Fibroblast of lung (primary cell): ENCODE data around the gene MON1A. TPM values are rescaled to one million over a fixed set of nuclear protein-coding genes. Genes with fewer than 3 reads are reported as not detected.

Experiments used
- DNase-seq, 2 donors: peaks; one replicate each; pipeline versions ENCODE4 v3.0.0 to v3.0.0-alpha.2; 2010; ENCODE audit warnings: low read depth in 2 of 2
- H2AFZ ChIP-seq: 2 replicates; pipeline ENCODE4 v1.5.1; 2012; ENCODE audit warnings: low read length, control low read depth, inconsistent platforms
- H3K27ac ChIP-seq: 2 replicates; pipeline ENCODE4 v1.5.1; 2011; ENCODE audit warnings: low read length, control low read depth; ENCODE audit not compliant: insufficient read depth
- H3K27me3 ChIP-seq: 2 replicates; pipeline ENCODE4 v1.5.1; 2011; ENCODE audit warnings: mild to moderate bottlenecking, low read length; ENCODE audit not compliant: control insufficient read depth, insufficient read depth
- H3K36me3 ChIP-seq: 2 replicates; pipeline ENCODE4 v1.5.1; 2011; ENCODE audit warnings: low read length; ENCODE audit not compliant: control insufficient read depth, insufficient read depth
- H3K4me1 ChIP-seq: 2 replicates; pipeline ENCODE4 v1.5.1; 2011; ENCODE audit warnings: low read length; ENCODE audit not compliant: control insufficient read depth, insufficient read depth; ENCODE audit errors: extremely low read depth
- H3K4me2 ChIP-seq: 2 replicates; pipeline ENCODE4 v1.5.1; 2011; ENCODE audit warnings: low read length, control low read depth; ENCODE audit not compliant: insufficient read depth; ENCODE audit errors: extremely low read depth
- H3K4me3 ChIP-seq, 4 experiments: fragments of 200-600 bp in 1 of 4; sonication (generic) in 1 of 4; replicated peaks in 1 of 4; 2 replicates each; pipeline ENCODE4 v1.5.1; 2011 to 2016; ENCODE audit warnings: low read length in 4 of 4, low read depth in 3 of 4, mild to moderate bottlenecking in 3 of 4, control low read depth in 2 of 4, inconsistent platforms in 1 of 4, mixed read lengths in 1 of 4; ENCODE audit not compliant: insufficient read depth in 1 of 4; ENCODE audit errors: control extremely low read depth in 1 of 4
- H3K79me2 ChIP-seq: 2 replicates; pipeline ENCODE4 v1.5.1; 2012; ENCODE audit warnings: mild to moderate bottlenecking, low read length, inconsistent platforms; ENCODE audit not compliant: control insufficient read depth, insufficient read depth
- H3K9ac ChIP-seq: 2 replicates; pipeline ENCODE4 v1.5.1; 2011; ENCODE audit warnings: mild to moderate bottlenecking, low read length, control low read depth; ENCODE audit not compliant: insufficient read depth
- H3K9me3 ChIP-seq: 2 replicates; pipeline ENCODE4 v1.5.1; 2012; ENCODE audit warnings: low read depth, low read length; ENCODE audit not compliant: control insufficient read depth, insufficient read depth
- H4K20me1 ChIP-seq: 2 replicates; pipeline ENCODE4 v1.5.1; 2011; ENCODE audit warnings: low read length; ENCODE audit not compliant: control insufficient read depth, insufficient read depth; ENCODE audit errors: extremely low read depth
- CTCF ChIP-seq, 2 donors: IDR thresholded peaks in 1 of 2; conservative IDR thresholded peaks in 1 of 2; 1 replicate in 1 of 2; 2 replicates in 1 of 2; pipeline ENCODE4 v1.5.1; 2011 to 2012; ENCODE audit warnings: low read length in 2 of 2, control low read depth in 1 of 2, inconsistent platforms in 1 of 2, low read depth in 1 of 2, mild to moderate bottlenecking in 1 of 2
- EZH2 ChIP-seq: IDR thresholded peaks from 2 replicates; pipeline ENCODE4 v1.5.1; 2012; ENCODE audit warnings: low read length, control low read depth, mild to moderate bottlenecking; ENCODE audit errors: missing control alignments
- polyA plus RNA-seq, 2 donors: library from polyadenylated mRNA; depleted of rRNA in 1 of 2; stranded (reverse) in 1 of 2; unstranded in 1 of 2; fragments of >200 nt; gene quantifications; 2 replicates each; pipeline ENCODE4 v1.2.1, GENCODE V29; 2011 to 2012; ENCODE audit warnings: missing spikeins in 1 of 2
- total RNA-seq: library from RNA; depleted of rRNA; stranded (reverse); fragments of >200 nt; gene quantifications from 2 replicates; pipeline ENCODE4 v1.2.1, GENCODE V29; 2014

Gene MON1A
- total and polyA plus RNA-seq, 2 donors (not counting 1 experiment from before 2014, with no cell fraction given) = 6.7 to 12.2 TPM

DNA sequence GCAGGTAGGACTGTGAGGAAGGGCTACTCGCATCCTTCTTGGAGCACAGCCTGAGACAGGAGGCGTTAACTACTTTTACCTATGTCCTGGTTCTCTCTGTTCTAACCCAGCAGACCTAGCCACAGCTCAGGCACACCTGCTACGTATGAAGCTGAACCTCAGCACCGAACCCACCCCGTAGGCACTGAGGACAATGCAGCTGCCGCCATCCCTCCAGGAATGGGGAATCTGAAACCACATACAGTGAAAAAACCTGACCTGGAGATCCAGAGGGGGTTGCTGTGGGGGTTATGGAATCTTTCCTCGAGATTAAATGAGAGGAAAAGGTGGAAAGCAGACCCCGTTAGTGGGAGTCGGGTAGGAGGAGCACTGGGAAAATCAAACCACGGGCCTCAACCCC is 40.3 kb downstream of the MON1A start:
- Histone ChIP-seq H4K20me1 (no peaks in the 10 kb centered on the region), H3K4me3 (no peak overlapping the region), H3K27ac (no peak overlapping the region), H3K4me1 (no peaks in the 10 kb centered on the region), H3K9me3 (no peaks in the 10 kb centered on the region), H3K4me2 (no peak overlapping the region), H3K36me3 (no peaks in the 10 kb centered on the region), H3K27me3 (no peaks in the 10 kb centered on the region), H3K79me2 (no peaks in the 10 kb centered on the region), H2AFZ (no peak overlapping the region), H3K9ac (no peak overlapping the region)
- TF ChIP-seq CTCF (conservative IDR thresholded peaks at IDR 0.05 in 1 of 2, IDR thresholded peaks at IDR 0.05 in 1 of 2; ENCODE audit: low read depth in 1 of 2, low read length in 2 of 2) (no peak), EZH2 (no peak)
- no peak for DNase-seq

DNA sequence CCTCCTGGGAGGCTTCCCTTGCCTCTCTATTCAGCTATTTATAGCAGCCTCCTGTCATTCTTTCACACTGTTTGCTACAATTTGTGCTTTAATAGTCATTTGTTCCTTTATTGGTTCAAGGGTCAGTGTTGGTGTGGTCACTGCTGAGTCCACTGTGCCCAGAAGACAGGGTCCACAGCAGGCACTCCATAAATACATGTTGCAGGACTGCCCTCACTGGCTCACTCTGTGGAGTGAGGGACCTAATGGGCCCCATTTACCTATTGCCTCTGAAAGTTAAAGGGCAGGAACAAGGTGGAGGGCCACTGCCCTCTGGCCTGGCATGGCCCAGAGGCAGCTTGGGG is 42.7 kb downstream of the MON1A start:
- H3K27me3 ChIP-seq = peaks cover 10% of the 10 kb centered on the region
- H3K27ac ChIP-seq = no peak overlapping the region
- no peak for DNase-seq
- H3K4me2 ChIP-seq = no peak overlapping the region
- no peaks in the 10 kb centered on the region for H3K9me3 ChIP-seq
- H2AFZ ChIP-seq = no peak overlapping the region
- H3K4me3 ChIP-seq = no peak overlapping the region
- H3K4me1 ChIP-seq = no peaks in the 10 kb centered on the region
- no peaks in the 10 kb centered on the region for H3K79me2 ChIP-seq
- H3K36me3 ChIP-seq = no peaks in the 10 kb centered on the region
- no peak for TF ChIP-seq EZH2
- no peak for TF ChIP-seq CTCF (conservative IDR thresholded peaks at IDR 0.05 in 1 of 2, IDR thresholded peaks at IDR 0.05 in 1 of 2; ENCODE audit: low read depth in 1 of 2, low read length in 2 of 2)
- H4K20me1 ChIP-seq = no peaks in the 10 kb centered on the region
- H3K9ac ChIP-seq = no peak overlapping the region

DNA sequence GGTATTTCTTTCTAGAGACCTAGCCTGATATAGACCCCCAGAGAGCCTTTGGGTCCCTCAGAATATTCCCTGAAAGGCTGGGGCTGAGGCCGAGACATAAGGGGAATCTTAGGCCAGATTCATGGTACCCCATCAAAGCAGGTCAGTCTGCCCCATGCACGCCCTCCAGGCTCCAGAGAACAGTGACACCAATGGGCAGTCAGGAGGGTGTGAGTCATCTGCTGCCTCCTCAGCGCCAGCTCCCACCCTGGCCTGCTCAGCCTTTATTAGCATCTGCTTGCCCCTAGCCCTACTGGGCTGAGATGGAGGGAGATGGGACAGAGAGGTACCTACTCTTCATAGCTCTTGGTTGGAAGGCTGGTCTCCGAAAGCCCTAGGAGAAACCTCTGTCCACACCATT is 45.6 kb downstream of the MON1A start:
- no peak overlapping the region for H3K9ac ChIP-seq
- H2AFZ ChIP-seq = no peak overlapping the region
- no peak overlapping the region for H3K4me3 ChIP-seq
- TF ChIP-seq EZH2 = no peak
- H3K4me2 ChIP-seq = no peak overlapping the region
- no peak for DNase-seq
- H3K27ac ChIP-seq = no peak overlapping the region
- peaks cover 19% of the 10 kb centered on the region for H3K27me3 ChIP-seq
- no peaks in the 10 kb centered on the region for H3K4me1 ChIP-seq
- H3K79me2 ChIP-seq = no peaks in the 10 kb centered on the region
- H3K9me3 ChIP-seq = no peaks in the 10 kb centered on the region
- no peaks in the 10 kb centered on the region for H3K36me3 ChIP-seq
- H4K20me1 ChIP-seq = no peaks in the 10 kb centered on the region

DNA sequence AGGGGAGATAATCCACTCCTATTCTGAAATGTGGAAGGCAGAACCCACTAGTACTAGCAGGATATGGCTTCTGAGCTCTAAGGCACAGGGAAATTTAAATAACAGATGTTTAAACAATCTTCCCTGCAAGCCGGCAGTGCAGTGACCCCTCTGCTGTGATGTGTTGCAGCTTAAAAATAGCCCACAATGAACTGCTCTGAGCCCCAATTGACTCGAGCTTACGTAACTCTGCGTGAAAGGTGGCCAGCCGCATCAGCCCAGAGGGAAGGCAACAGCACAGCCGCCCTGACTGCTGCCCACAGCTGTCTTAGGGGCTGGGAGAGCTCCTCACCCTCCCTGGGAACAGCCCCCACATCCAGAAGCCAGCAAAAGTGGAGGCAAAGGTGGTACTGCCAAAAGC is 47.4 kb downstream of the MON1A start:
- H3K4me3 ChIP-seq = no peak overlapping the region
- H3K9me3 ChIP-seq = no peaks in the 10 kb centered on the region
- H3K27me3 ChIP-seq = peaks cover 19% of the 10 kb centered on the region
- H3K27ac ChIP-seq = no peak overlapping the region
- H3K79me2 ChIP-seq = no peaks in the 10 kb centered on the region
- H2AFZ ChIP-seq = no peak overlapping the region
- no peaks in the 10 kb centered on the region for H3K36me3 ChIP-seq
- no peaks in the 10 kb centered on the region for H4K20me1 ChIP-seq
- H3K9ac ChIP-seq = no peak overlapping the region
- no peaks in the 10 kb centered on the region for H3K4me1 ChIP-seq
- peak in 1 of 2 donors; percentile 45 for DNase-seq
- no peak overlapping the region for H3K4me2 ChIP-seq
- TF ChIP-seq EZH2 (no peak), CTCF (conservative IDR thresholded peaks at IDR 0.05 in 1 of 2, IDR thresholded peaks at IDR 0.05 in 1 of 2; ENCODE audit: low read depth in 1 of 2, low read length in 2 of 2) (no peak)
